PFSK-1 (cell line): ENCODE data around the gene SHCBP1.

Experiments
- FOXP2 ChIP-seq: optimal IDR thresholded peaks from 2 replicates; pipeline ENCODE3; 2011; ENCODE audit warnings: borderline replicate concordance, control low read depth, inconsistent platforms; ENCODE audit not compliant: insufficient read depth; ENCODE audit errors: extremely low read length, extremely low read depth
- POLR2AphosphoS5 ChIP-seq: IDR thresholded peaks from 2 replicates; pipeline ENCODE4 v1.6.1; 2012; ENCODE audit warnings: low read depth, mild to moderate bottlenecking, control low read depth, low read length, moderate library complexity
- SIN3A ChIP-seq: IDR thresholded peaks from 2 replicates; pipeline ENCODE4 v1.6.1; 2012; ENCODE audit warnings: mild to moderate bottlenecking, low read length, moderate library complexity, borderline replicate concordance; ENCODE audit not compliant: insufficient read depth
- TAF1 ChIP-seq: IDR thresholded peaks from 2 replicates; pipeline ENCODE4 v1.6.1; 2012; ENCODE audit warnings: low read length, control low read depth, borderline replicate concordance; ENCODE audit not compliant: insufficient read depth
- TF ChIP-seq, protein P1 (sequence below), 2 experiments: IDR thresholded peaks; 2 replicates each; pipeline versions ENCODE4 v1.6.1 to v1.8.0; 2011 to 2012; ENCODE audit warnings: low read depth in 2 of 2, low read length in 2 of 2, control low read depth in 1 of 2, inconsistent platforms in 1 of 2, mild to moderate bottlenecking in 1 of 2, moderate library complexity in 1 of 2; ENCODE audit not compliant: insufficient read depth in 1 of 2

The SHCBP1 gene

DNA sequence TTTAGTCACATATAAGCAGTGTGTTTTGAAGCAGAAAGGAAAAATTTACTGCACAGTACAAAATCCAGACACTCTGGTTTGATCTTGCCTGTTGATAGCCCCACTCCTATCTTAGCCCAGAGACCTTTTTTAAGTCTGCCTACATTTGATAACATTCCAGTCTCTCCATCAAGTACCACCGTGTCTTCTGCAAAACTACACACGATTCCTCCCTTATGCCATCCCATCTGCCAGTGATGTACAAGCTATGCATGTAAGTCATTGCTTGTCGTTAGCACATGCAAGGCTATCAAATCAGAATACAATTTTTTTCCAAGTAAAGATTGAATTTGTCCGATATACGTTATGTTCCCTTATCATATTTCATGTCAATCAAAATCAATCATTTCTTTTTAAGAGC lies 14.9 kb downstream of the SHCBP1 start:
- TF ChIP-seq, protein P1, sequence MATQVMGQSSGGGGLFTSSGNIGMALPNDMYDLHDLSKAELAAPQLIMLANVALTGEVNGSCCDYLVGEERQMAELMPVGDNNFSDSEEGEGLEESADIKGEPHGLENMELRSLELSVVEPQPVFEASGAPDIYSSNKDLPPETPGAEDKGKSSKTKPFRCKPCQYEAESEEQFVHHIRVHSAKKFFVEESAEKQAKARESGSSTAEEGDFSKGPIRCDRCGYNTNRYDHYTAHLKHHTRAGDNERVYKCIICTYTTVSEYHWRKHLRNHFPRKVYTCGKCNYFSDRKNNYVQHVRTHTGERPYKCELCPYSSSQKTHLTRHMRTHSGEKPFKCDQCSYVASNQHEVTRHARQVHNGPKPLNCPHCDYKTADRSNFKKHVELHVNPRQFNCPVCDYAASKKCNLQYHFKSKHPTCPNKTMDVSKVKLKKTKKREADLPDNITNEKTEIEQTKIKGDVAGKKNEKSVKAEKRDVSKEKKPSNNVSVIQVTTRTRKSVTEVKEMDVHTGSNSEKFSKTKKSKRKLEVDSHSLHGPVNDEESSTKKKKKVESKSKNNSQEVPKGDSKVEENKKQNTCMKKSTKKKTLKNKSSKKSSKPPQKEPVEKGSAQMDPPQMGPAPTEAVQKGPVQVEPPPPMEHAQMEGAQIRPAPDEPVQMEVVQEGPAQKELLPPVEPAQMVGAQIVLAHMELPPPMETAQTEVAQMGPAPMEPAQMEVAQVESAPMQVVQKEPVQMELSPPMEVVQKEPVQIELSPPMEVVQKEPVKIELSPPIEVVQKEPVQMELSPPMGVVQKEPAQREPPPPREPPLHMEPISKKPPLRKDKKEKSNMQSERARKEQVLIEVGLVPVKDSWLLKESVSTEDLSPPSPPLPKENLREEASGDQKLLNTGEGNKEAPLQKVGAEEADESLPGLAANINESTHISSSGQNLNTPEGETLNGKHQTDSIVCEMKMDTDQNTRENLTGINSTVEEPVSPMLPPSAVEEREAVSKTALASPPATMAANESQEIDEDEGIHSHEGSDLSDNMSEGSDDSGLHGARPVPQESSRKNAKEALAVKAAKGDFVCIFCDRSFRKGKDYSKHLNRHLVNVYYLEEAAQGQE (IDR thresholded peaks at IDR 0.05; ENCODE audit: insufficient read depth in 1 of 2, low read depth in 2 of 2, low read length in 2 of 2): no peak
- TF ChIP-seq POLR2AphosphoS5: no peak
- no peak for TF ChIP-seq SIN3A
- TF ChIP-seq FOXP2: no peak
- TF ChIP-seq TAF1: no peak

DNA sequence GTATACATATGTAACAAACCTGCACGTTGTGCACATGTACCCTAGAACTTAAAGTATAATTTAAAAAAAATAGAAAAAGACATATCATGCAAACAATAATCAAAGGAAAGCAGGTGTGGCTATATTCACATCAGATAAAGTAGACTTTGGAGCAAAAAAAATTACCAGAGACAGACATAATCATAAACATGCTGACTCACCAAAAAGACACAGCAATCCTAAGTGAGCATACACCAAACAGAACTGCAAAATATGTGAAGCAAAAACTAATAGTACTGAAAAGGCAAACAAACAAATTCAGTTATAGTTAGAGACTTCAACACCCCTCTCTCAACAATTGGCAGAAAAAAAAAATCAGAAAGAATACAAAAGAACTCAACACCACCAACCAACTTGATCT lies 29.9 kb downstream of the SHCBP1 start:
- TF ChIP-seq POLR2AphosphoS5 (no peak), FOXP2 (no peak), TAF1 (no peak), SIN3A (no peak)
- TF ChIP-seq, protein P1 (IDR thresholded peaks at IDR 0.05; ENCODE audit: insufficient read depth in 1 of 2, low read depth in 2 of 2, low read length in 2 of 2): no peak

DNA sequence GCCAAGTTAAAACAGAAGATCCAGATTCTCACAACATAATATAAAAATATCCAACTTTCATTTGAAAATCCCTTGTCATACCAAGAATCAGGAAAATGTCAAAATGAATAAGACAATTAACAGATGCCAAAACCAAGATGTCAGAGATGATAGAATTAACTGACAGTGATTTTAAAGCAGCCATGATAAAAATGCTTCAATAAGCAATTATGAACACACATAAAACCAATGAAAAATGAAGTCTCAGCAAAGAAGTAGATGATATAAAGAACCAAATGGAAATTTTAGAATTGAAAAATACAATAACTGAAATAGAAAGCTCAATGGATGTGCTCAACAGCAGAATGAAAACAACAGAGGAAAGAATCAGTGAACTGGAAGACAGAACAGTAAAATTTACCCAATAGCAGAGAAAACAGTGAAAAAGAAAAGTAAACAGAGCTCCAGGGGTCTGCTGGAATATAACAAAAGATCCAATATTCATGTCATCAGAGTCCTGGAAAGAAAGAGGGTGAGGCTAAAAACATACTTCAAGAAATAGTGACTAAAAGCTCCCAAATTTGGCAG lies 35.1 kb downstream of the SHCBP1 start:
- TF ChIP-seq POLR2AphosphoS5: no peak
- no peak for TF ChIP-seq FOXP2
- TF ChIP-seq SIN3A: no peak
- TF ChIP-seq, protein P1 (IDR thresholded peaks at IDR 0.05; ENCODE audit: insufficient read depth in 1 of 2, low read depth in 2 of 2, low read length in 2 of 2): no peak
- TF ChIP-seq TAF1: no peak

DNA sequence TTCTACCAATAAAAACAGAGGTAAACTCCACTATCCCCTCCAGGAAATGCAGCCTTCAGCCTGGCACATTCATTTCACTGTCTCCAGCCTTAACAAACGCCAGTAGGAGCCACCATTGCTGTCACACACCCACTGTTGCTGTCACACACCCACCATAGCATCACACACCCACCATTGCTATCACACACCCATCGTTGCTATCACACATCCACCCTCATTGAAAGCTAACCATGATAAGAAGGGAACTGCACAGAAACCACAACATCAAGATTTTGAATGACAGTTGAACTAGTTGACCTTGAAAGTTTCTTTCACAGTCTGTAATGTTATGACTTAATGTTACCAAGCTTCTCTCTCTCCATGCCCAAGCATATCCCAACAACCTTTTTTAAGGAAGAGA lies 38.1 kb downstream of the SHCBP1 start:
- TF ChIP-seq TAF1: no peak
- TF ChIP-seq FOXP2: no peak
- TF ChIP-seq SIN3A: no peak
- no peak for TF ChIP-seq POLR2AphosphoS5
- TF ChIP-seq, protein P1 (IDR thresholded peaks at IDR 0.05; ENCODE audit: insufficient read depth in 1 of 2, low read depth in 2 of 2, low read length in 2 of 2): no peak
